Activated naive CD8-positive, alpha-beta T cell treated with anti-CD3 and anti-CD28 coated beads, Interleukin-2, amount 50 U/mL, for 24 hours (primary cell): ENCODE measurements around the gene GPR6.

Source experiments
- ATAC-seq: fragments of 150-1000 bp; cut with Tn5 transposase; one replicate; pipeline ENCODE4 v1.10.0; 2021
- DNase-seq: peaks from one replicate; pipeline ENCODE4 v3.0.0; 2021
- H3K27ac Mint-ChIP-seq: one replicate; pipeline ENCODE4 v1.8.0; 2021; ENCODE audit warnings: mild to moderate bottlenecking, mixed read lengths
- H3K27me3 Mint-ChIP-seq: one replicate; pipeline ENCODE4 v1.8.0; 2021; ENCODE audit warnings: mixed read lengths
- H3K36me3 Mint-ChIP-seq: one replicate; pipeline ENCODE4 v1.8.0; 2021; ENCODE audit warnings: low read depth, mixed read lengths
- H3K4me1 Mint-ChIP-seq: one replicate; pipeline ENCODE4 v1.8.0; 2021; ENCODE audit warnings: mixed read lengths
- H3K4me3 Mint-ChIP-seq: one replicate; pipeline ENCODE4 v1.8.0; 2021; ENCODE audit warnings: mild to moderate bottlenecking, moderate library complexity, mixed read lengths
- H3K9me3 Mint-ChIP-seq: one replicate; pipeline ENCODE4 v1.8.0; 2021; ENCODE audit warnings: mixed read lengths

The GPR6 gene

DNA sequence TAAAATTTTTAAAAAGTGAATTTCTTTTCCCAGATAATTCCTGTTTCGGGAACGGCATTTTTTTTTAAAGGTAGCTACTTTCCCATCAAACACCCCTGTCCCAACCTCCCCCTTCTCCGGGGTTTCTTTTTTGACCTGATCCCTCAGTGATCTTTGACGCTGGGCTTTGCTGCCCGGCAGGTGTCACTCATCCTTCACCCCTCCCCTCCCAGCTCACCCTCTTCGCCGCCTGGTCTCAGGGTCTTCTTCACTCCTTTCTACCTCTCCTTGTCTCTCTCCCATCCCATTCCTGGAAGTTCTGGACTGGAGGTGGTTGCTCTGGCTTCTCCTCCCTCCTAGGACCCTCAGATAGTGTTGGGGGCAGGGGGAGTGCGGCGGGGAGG is 329 bp upstream of the GPR6 start:
- Mint-ChIP-seq H3K27ac (no peak overlapping the region), H3K36me3 (peaks cover 2% of the 10 kb centered on the region), H3K4me1 (peaks cover 3% of the 10 kb centered on the region), H3K9me3 (no peaks in the 10 kb centered on the region), H3K4me3 (no peak overlapping the region), H3K27me3 (peaks cover 52% of the 10 kb centered on the region)
- no peak for ATAC-seq
- no peak for DNase-seq

DNA sequence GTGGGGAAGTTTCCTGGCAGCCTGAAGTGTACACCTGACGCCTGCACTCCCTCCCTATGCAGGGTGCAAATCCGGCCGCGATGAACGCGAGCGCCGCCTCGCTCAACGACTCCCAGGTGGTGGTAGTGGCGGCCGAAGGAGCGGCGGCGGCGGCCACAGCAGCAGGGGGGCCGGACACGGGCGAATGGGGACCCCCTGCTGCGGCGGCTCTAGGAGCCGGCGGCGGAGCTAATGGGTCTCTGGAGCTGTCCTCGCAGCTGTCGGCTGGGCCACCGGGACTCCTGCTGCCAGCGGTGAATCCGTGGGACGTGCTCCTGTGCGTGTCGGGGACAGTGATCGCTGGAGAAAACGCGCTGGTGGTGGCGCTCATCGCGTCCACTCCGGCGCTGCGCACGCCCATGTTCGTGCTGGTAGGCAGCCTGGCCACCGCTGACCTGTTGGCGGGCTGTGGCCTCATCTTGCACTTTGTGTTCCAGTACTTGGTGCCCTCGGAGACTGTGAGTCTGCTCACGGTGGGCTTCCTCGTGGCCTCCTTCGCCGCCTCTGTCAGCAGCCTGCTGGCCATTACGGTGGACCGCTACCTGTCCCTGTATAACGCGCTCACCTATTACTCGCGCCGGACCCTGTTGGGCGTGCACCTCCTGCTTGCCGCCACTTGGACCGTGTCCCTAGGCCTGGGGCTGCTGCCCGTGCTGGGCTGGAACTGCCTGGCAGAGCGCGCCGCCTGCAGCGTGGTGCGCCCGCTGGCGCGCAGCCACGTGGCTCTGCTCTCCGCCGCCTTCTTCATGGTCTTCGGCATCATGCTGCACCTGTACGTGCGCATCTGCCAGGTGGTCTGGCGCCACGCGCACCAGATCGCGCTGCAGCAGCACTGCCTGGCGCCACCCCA is 1.2 kb downstream of the GPR6 start:
- ATAC-seq = no peak
- H3K36me3 Mint-ChIP-seq = peaks cover 2% of the 10 kb centered on the region
- H3K4me3 Mint-ChIP-seq = no peak overlapping the region
- peaks cover 3% of the 10 kb centered on the region for H3K4me1 Mint-ChIP-seq
- no peaks in the 10 kb centered on the region for H3K9me3 Mint-ChIP-seq
- no peak for DNase-seq
- H3K27me3 Mint-ChIP-seq = peaks cover 52% of the 10 kb centered on the region
- no peak overlapping the region for H3K27ac Mint-ChIP-seq

DNA sequence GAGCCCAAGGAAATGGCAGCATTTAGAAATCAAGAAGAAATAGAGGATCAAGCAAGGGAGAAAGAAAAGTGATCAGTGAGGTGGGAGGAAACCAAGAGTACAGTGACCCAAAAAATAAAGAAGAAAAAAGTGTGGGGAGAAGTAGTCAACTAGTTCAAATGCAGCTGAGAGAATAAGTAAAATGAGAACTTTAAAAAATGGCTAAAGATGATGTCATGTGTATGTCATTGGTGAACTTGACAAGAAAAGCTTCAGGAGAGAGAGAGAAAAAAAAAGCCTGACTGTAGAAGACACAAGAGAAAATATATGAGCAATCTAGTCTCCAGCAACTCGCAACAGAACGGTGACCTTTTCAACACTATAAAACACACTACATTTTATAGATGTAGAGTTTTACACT is 6.3 kb downstream of the GPR6 start:
- Mint-ChIP-seq H3K4me3 (no peak overlapping the region), H3K27me3 (peaks cover 36% of the 10 kb centered on the region), H3K4me1 (no peaks in the 10 kb centered on the region), H3K27ac (no peak overlapping the region), H3K36me3 (no peaks in the 10 kb centered on the region), H3K9me3 (no peaks in the 10 kb centered on the region)
- DNase-seq = no peak
- ATAC-seq = no peak

DNA sequence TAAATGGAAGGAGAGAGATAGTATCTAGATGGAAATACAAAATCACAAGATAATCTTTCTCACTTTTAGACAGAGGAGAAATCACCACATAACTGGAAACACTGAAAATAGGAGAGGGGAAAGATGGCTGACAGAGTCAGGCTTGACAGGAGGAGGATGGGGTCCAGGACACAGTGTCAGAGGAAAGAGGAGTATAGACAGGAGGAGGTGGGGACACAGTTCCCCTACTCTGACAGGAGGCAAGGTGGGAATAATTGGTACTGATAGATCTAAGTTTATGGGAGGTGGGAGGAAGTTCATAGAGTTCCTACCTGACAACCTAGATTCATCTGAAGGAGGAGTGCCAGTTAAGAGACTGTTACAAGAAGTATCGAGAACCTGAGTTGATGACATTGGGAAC is 9.1 kb downstream of the GPR6 start:
- no peaks in the 10 kb centered on the region for H3K36me3 Mint-ChIP-seq
- DNase-seq (no peak), ATAC-seq (no peak)
- peaks cover 23% of the 10 kb centered on the region for H3K27me3 Mint-ChIP-seq
- H3K9me3 Mint-ChIP-seq = no peaks in the 10 kb centered on the region
- H3K4me1 Mint-ChIP-seq = no peaks in the 10 kb centered on the region
- H3K4me3 Mint-ChIP-seq = no peak overlapping the region
- no peak overlapping the region for H3K27ac Mint-ChIP-seq

GRCh38 chr6:109991201-109992101 is 13.3 kb downstream of the GPR6 start:
- peaks cover 7% of the 10 kb centered on the region for H3K27me3 Mint-ChIP-seq
- no peak for ATAC-seq
- no peak for DNase-seq
- H3K27ac Mint-ChIP-seq = no peak overlapping the region
- no peaks in the 10 kb centered on the region for H3K36me3 Mint-ChIP-seq
- no peak overlapping the region for H3K4me3 Mint-ChIP-seq
- H3K4me1 Mint-ChIP-seq = no peaks in the 10 kb centered on the region
- no peaks in the 10 kb centered on the region for H3K9me3 Mint-ChIP-seq

GRCh38 chr6:109998159-109998785 is 20.2 kb downstream of the GPR6 start:
- Mint-ChIP-seq H3K4me3 (no peak overlapping the region), H3K9me3 (no peaks in the 10 kb centered on the region), H3K27me3 (peaks cover 19% of the 10 kb centered on the region), H3K4me1 (no peaks in the 10 kb centered on the region), H3K36me3 (no peaks in the 10 kb centered on the region), H3K27ac (no peak overlapping the region)
- DNase-seq (no peak), ATAC-seq (no peak)

DNA sequence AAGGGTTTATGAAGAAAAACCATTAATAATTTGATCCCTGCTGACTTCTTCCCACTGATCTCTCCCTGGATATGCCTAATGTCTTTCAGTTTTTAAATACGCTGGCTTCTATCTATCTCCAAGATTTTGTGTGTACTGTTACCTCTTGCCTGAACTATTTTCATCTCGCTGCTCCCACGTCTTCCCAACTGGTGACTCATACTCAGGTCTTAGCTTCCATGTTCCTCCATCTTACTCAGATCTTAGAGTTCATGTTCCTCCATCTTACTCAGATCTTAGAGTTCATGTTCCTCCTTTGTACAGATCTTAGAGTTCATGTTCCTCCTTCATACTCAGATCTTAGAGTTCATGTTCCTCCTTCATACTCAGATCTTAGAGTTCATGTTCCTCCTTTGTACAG is 21.6 kb downstream of the GPR6 start:
- Mint-ChIP-seq H3K27ac (no peak overlapping the region), H3K9me3 (no peaks in the 10 kb centered on the region), H3K4me1 (no peaks in the 10 kb centered on the region), H3K36me3 (no peaks in the 10 kb centered on the region), H3K4me3 (no peak overlapping the region), H3K27me3 (peaks cover 28% of the 10 kb centered on the region)
- ATAC-seq = no peak
- no peak for DNase-seq

GRCh38 chr6:110002676-110003075 is 24.6 kb downstream of the GPR6 start:
- DNase-seq (no peak), ATAC-seq (no peak)
- Mint-ChIP-seq H3K9me3 (no peaks in the 10 kb centered on the region), H3K4me3 (no peak overlapping the region), H3K27me3 (peaks cover 32% of the 10 kb centered on the region), H3K36me3 (no peaks in the 10 kb centered on the region), H3K4me1 (no peaks in the 10 kb centered on the region), H3K27ac (no peak overlapping the region)

DNA sequence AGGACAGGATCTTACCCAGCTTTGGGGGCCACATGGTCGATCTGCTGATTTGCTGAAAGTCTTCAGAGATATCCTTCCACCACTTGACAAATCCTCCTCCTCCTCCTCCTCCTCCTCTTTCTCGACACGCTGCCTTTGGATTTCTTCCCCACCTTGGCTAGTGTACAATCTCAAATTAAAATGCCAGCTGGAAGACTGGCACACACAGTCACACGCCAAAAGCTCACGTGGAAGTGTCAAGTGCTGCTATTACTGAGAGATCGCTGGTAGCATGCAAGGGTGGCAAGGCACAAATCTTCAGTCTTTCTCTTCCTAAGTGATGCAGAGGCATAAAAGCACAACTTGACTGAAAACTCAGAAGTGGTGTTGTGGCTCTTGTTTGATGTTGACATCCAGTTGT is 35.3 kb downstream of the GPR6 start:
- H3K4me3 Mint-ChIP-seq = no peak overlapping the region
- H3K27ac Mint-ChIP-seq = no peak overlapping the region
- H3K36me3 Mint-ChIP-seq = no peaks in the 10 kb centered on the region
- no peak for DNase-seq
- peaks cover 3% of the 10 kb centered on the region for H3K27me3 Mint-ChIP-seq
- H3K4me1 Mint-ChIP-seq = no peaks in the 10 kb centered on the region
- H3K9me3 Mint-ChIP-seq = no peaks in the 10 kb centered on the region
- no peak for ATAC-seq

GRCh38 chr6:110015206-110015605 is 37.1 kb downstream of the GPR6 start:
- no peak overlapping the region for H3K27ac Mint-ChIP-seq
- no peak for DNase-seq
- no peak overlapping the region for H3K4me3 Mint-ChIP-seq
- no peak for ATAC-seq
- H3K27me3 Mint-ChIP-seq = peaks cover 3% of the 10 kb centered on the region
- peaks cover 2% of the 10 kb centered on the region for H3K4me1 Mint-ChIP-seq
- no peaks in the 10 kb centered on the region for H3K9me3 Mint-ChIP-seq
- H3K36me3 Mint-ChIP-seq = no peaks in the 10 kb centered on the region

DNA sequence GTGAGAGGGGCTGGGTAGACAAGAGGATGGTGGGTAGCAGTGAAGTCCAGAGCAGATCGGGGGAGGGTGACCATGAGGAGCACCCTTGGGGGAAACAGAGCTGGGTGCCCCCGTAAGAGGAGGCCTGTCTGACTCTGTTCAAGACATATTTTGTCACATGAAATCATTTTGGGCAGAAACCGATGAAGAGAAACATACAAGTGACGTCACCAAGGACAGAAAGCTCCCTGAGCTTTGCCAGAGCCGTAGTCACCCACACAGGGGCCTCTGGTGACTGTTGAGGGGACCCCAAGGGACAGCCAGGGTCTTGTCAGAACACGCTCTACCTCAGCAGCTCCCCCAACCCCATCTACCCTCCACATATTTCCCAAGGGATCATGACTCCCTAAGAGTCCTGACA is 39.2 kb downstream of the GPR6 start:
- ATAC-seq = no peak
- H3K27me3 Mint-ChIP-seq = peaks cover 3% of the 10 kb centered on the region
- H3K4me3 Mint-ChIP-seq = no peak overlapping the region
- peaks cover 12% of the 10 kb centered on the region for H3K4me1 Mint-ChIP-seq
- H3K36me3 Mint-ChIP-seq = no peaks in the 10 kb centered on the region
- no peaks in the 10 kb centered on the region for H3K9me3 Mint-ChIP-seq
- no peak for DNase-seq
- no peak overlapping the region for H3K27ac Mint-ChIP-seq

- no peak overlapping the region for H3K4me3 Mint-ChIP-seq
- peaks cover 12% of the 10 kb centered on the region for H3K4me1 Mint-ChIP-seq
- DNase-seq (no peak), ATAC-seq (no peak)
- H3K27ac Mint-ChIP-seq = no peak overlapping the region
- H3K27me3 Mint-ChIP-seq = peaks cover 3% of the 10 kb centered on the region
- H3K36me3 Mint-ChIP-seq = no peaks in the 10 kb centered on the region
- H3K9me3 Mint-ChIP-seq = no peaks in the 10 kb centered on the region
Measured at GRCh38 chr6:110017946-110018345, 39.8 kb downstream of the GPR6 start.

GRCh38 chr6:110018486-110018885 is 40.4 kb downstream of the GPR6 start:
- DNase-seq (no peak), ATAC-seq (no peak)
- Mint-ChIP-seq H3K27me3 (peaks cover 2% of the 10 kb centered on the region), H3K36me3 (no peaks in the 10 kb centered on the region), H3K27ac (no peak overlapping the region), H3K9me3 (no peaks in the 10 kb centered on the region), H3K4me1 (peaks cover 12% of the 10 kb centered on the region), H3K4me3 (no peak overlapping the region)

GRCh38 chr6:110020888-110021287 is 42.8 kb downstream of the GPR6 start:
- ATAC-seq (peak; percentile 36), DNase-seq (no peak)
- Mint-ChIP-seq H3K4me1 (peaks cover 12% of the 10 kb centered on the region), H3K9me3 (peaks cover 4% of the 10 kb centered on the region), H3K36me3 (no peaks in the 10 kb centered on the region), H3K27ac (no peak overlapping the region), H3K4me3 (no peak overlapping the region), H3K27me3 (no peaks in the 10 kb centered on the region)

DNA sequence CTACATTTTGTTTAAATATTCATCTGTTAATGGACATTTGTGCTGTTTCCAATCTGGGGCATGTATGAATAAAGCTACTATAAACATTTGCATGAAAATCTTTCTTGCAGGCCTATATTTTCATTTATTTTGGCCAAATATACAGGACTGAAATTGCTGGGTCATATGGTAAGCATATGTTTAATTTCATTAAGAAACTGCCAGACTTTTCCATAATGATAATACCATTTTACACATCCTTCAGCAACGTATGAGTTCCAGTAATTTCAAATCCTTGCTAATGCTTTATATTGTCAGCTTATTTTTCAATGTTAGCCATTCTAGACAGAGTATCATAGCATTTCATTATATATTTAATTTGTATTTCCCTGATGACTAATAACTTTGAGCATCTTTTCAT is 51.0 kb downstream of the GPR6 start:
- H3K9me3 Mint-ChIP-seq = peaks cover 4% of the 10 kb centered on the region
- H3K36me3 Mint-ChIP-seq = no peaks in the 10 kb centered on the region
- no peak overlapping the region for H3K4me3 Mint-ChIP-seq
- H3K27me3 Mint-ChIP-seq = no peaks in the 10 kb centered on the region
- ATAC-seq = no peak
- no peak for DNase-seq
- H3K27ac Mint-ChIP-seq = no peak overlapping the region
- H3K4me1 Mint-ChIP-seq = no peaks in the 10 kb centered on the region
